Subcutaneous abdominal adipose tissue (tissue), 5 donors: ENCODE results near the gene CNTN4.

ENCODE experiments used
- H3K27ac ChIP-seq: one replicate; pipeline ENCODE4 v1.7.0; 2013; ENCODE audit warnings: low read depth, mild to moderate bottlenecking, inconsistent platforms, low read length, moderate library complexity
- H3K27me3 ChIP-seq, 5 donors: one replicate each; pipeline ENCODE4 v1.7.0; 2013; ENCODE audit warnings: low read length in 5 of 5, inconsistent platforms in 1 of 5; ENCODE audit not compliant: control insufficient read depth in 5 of 5, insufficient read depth in 4 of 5
- H3K36me3 ChIP-seq, 5 donors: one replicate each; pipeline ENCODE4 v1.7.0; 2013; ENCODE audit warnings: low read length in 5 of 5; ENCODE audit not compliant: control insufficient read depth in 5 of 5, insufficient read depth in 5 of 5
- H3K4me1 ChIP-seq, 5 donors: one replicate each; pipeline ENCODE4 v1.7.0; 2013; ENCODE audit warnings: low read length in 5 of 5, mild to moderate bottlenecking in 3 of 5, moderate library complexity in 1 of 5; ENCODE audit not compliant: control insufficient read depth in 5 of 5, insufficient read depth in 5 of 5
- H3K4me3 ChIP-seq, 5 donors: one replicate each; pipeline ENCODE4 v1.7.0; 2013; ENCODE audit warnings: low read length in 5 of 5, low read depth in 1 of 5
- H3K9ac ChIP-seq, 5 donors: one replicate each; pipeline ENCODE4 v1.7.0; 2013; ENCODE audit warnings: low read length in 5 of 5, mild to moderate bottlenecking in 4 of 5, moderate library complexity in 3 of 5
- H3K9me3 ChIP-seq, 5 donors: one replicate each; pipeline ENCODE4 v1.7.0; 2013; ENCODE audit warnings: low read length in 5 of 5; ENCODE audit not compliant: control insufficient read depth in 5 of 5
- donor health status: healthy.
- donor health status: healthy.
- donor health status: healthy.
- donor health status: healthy.
- donor health status: healthy.

The CNTN4 gene

DNA sequence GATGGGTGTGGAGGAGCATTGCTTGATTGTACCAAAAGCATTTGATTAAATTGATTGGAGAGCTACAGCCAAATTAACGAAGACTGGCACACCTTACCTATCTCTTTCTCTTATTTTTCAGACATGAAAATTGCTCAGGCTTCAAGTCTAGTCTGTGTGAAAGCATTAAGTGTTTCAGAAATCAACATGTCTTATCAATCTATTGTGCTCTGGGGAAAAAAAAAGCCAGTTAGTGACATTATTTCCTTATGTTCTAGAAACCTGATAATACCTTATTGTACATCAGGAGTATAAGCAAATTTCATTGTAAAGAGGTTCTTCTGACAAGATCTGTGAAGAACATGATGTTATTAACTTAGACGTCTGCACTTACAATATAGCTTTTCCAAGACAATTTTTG lies 546.3 kb downstream of the CNTN4 start:
- Histone ChIP-seq H3K4me3 (no peak overlapping the region), H3K4me1 (no peaks in the 10 kb centered on the region), H3K9ac (no peak overlapping the region), H3K9me3 (peaks cover 0 to 3% (median 0%) of the 10 kb centered on the region in 5 donors), H3K27ac (no peak overlapping the region), H3K36me3 (no peaks in the 10 kb centered on the region), H3K27me3 (no peaks in the 10 kb centered on the region)

DNA sequence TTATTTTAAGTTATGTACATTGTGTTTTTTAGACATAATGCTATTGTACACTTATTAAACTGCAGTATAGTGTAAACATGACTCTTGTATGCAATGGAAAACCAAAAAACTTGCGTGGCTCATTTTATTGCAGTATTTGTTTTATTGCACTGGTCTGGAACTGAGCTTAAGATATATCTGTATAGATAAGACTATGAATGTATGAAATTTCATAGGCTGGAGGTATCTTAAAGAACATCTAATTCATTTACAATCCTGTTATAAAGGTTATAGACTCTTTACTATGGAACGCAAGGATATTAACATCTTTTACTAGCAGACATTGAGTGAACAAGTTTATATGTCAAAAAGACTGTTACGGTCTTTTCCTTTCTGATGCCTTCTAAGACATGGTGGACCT lies 552.1 kb downstream of the CNTN4 start:
- Histone ChIP-seq H3K36me3 (no peaks in the 10 kb centered on the region), H3K9me3 (peaks cover 0 to 3% (median 0%) of the 10 kb centered on the region in 5 donors), H3K27me3 (no peaks in the 10 kb centered on the region), H3K4me1 (peaks cover 0 to 6% (median 0%) of the 10 kb centered on the region in 5 donors), H3K4me3 (no peak overlapping the region), H3K27ac (no peak overlapping the region), H3K9ac (no peak overlapping the region)

DNA sequence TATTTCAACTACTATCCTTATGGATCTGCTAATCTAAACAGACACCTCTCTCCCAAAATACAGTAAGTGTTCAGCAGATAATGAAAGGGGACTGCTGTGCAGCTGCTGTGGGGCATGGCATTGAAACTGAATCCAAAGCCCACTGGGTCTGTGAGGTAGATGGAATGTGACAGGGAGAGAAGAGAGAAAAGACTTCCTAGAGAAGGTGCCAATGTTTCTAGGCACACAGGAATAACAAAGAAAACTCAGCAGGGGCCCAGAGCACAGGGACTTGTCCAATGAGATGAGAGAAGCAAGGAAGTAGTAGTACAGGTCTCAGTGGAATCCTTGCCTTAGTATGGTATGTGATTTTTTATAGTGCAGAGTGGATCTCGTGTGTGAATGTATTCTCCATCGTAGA lies 553.7 kb downstream of the CNTN4 start:
- H3K9me3 ChIP-seq = peaks cover 0 to 3% (median 0%) of the 10 kb centered on the region in 5 donors
- H3K36me3 ChIP-seq = no peaks in the 10 kb centered on the region
- H3K4me3 ChIP-seq = no peak overlapping the region
- H3K4me1 ChIP-seq = peaks cover 0 to 13% (median 0%) of the 10 kb centered on the region in 5 donors
- no peak overlapping the region for H3K27ac ChIP-seq
- H3K27me3 ChIP-seq = no peaks in the 10 kb centered on the region
- no peak overlapping the region for H3K9ac ChIP-seq

DNA sequence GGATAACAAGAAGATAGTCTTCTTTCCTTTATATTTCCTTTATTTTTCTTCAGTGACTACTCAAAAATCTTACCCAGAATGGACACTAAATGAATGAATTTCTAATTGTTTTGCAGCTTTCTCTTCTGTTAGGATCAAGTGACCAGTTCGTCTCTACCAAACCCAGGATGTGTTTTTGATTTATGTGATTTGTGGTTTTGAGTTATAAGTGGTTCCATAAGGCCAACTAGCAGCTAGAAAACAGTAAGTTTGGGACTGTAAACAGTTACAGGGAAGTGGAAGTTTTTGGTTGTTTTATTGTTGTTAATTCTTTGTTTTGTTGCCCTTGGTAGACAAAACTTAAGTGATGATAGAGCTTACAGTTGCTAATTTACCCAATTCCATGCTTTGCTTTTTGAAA lies 555.0 kb downstream of the CNTN4 start:
- no peaks in the 10 kb centered on the region for H3K36me3 ChIP-seq
- H3K9me3 ChIP-seq = peaks cover 0 to 3% (median 0%) of the 10 kb centered on the region in 5 donors
- peaks cover 0 to 13% (median 0%) of the 10 kb centered on the region in 5 donors for H3K4me1 ChIP-seq
- H3K4me3 ChIP-seq = no peak overlapping the region
- H3K9ac ChIP-seq = no peak overlapping the region
- H3K27ac ChIP-seq = no peak overlapping the region
- H3K27me3 ChIP-seq = no peaks in the 10 kb centered on the region

GRCh38 chr3:2655229-2655701 lies 556.6 kb downstream of the CNTN4 start:
- Histone ChIP-seq H3K27me3 (no peaks in the 10 kb centered on the region), H3K9ac (no peak overlapping the region), H3K27ac (no peak overlapping the region), H3K9me3 (no peaks in the 10 kb centered on the region), H3K4me1 (peaks cover 0 to 13% (median 0%) of the 10 kb centered on the region in 5 donors), H3K4me3 (no peak overlapping the region), H3K36me3 (no peaks in the 10 kb centered on the region)

- H3K4me1 ChIP-seq = peaks cover 0 to 13% (median 0%) of the 10 kb centered on the region in 5 donors
- H3K4me3 ChIP-seq = no peak overlapping the region
- no peak overlapping the region for H3K27ac ChIP-seq
- H3K9me3 ChIP-seq = no peaks in the 10 kb centered on the region
- no peak overlapping the region for H3K9ac ChIP-seq
- H3K27me3 ChIP-seq = no peaks in the 10 kb centered on the region
- H3K36me3 ChIP-seq = no peaks in the 10 kb centered on the region
Measured at GRCh38 chr3:2656806-2657777, 558.4 kb downstream of the CNTN4 start.

DNA sequence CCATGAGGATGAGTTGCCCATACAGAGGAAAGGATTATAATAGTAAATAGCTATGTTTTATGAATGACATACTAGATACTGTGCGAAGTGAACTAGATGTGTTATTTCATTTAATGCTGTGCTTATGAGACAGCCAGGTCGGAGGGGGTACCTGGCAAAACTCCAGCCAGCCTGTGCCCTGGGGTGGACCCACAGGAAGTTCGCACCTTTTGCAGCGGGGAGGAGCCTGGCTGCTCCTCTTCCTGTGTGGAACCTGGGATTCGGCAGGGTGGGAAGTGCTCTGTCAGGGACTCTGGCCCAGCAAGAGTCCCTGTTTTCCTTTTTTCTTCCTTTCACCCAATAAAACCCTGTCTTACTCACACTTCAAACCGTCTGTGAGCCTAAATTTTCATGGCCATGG lies 559.3 kb downstream of the CNTN4 start:
- Histone ChIP-seq H3K4me1 (peaks cover 0 to 13% (median 0%) of the 10 kb centered on the region in 5 donors), H3K9ac (no peak overlapping the region), H3K27me3 (no peaks in the 10 kb centered on the region), H3K9me3 (no peaks in the 10 kb centered on the region), H3K36me3 (no peaks in the 10 kb centered on the region), H3K4me3 (no peak overlapping the region), H3K27ac (no peak overlapping the region)

GRCh38 chr3:2659896-2660295 lies 561.2 kb downstream of the CNTN4 start:
- no peaks in the 10 kb centered on the region for H3K27me3 ChIP-seq
- H3K9me3 ChIP-seq = no peaks in the 10 kb centered on the region
- H3K4me3 ChIP-seq = no peak overlapping the region
- H3K4me1 ChIP-seq = peaks cover 0 to 13% (median 0%) of the 10 kb centered on the region in 5 donors
- no peak overlapping the region for H3K9ac ChIP-seq
- H3K36me3 ChIP-seq = no peaks in the 10 kb centered on the region
- no peak overlapping the region for H3K27ac ChIP-seq

DNA sequence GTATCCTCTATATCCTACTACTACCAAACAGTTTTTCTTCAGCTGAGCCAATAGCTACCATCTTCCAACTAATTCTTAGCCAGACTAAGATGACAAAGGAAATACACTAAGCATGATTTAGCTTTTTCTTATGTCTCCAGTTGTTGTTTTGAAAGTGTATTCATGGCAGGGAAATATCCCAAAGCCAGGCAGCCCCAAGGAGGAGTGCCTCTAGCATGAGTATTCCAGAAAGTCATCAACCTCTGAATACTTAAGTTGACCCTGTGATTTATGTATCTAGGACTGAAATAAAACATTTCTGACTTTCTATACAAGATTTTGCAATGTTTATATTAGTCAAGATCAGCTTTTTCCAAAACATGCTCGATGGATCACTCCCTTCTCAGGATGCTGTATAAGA lies 562.4 kb downstream of the CNTN4 start:
- Histone ChIP-seq H3K4me1 (peaks cover 0 to 9% (median 0%) of the 10 kb centered on the region in 5 donors), H3K4me3 (no peak overlapping the region), H3K9ac (no peak overlapping the region), H3K27ac (no peak overlapping the region), H3K27me3 (no peaks in the 10 kb centered on the region), H3K36me3 (no peaks in the 10 kb centered on the region), H3K9me3 (no peaks in the 10 kb centered on the region)

DNA sequence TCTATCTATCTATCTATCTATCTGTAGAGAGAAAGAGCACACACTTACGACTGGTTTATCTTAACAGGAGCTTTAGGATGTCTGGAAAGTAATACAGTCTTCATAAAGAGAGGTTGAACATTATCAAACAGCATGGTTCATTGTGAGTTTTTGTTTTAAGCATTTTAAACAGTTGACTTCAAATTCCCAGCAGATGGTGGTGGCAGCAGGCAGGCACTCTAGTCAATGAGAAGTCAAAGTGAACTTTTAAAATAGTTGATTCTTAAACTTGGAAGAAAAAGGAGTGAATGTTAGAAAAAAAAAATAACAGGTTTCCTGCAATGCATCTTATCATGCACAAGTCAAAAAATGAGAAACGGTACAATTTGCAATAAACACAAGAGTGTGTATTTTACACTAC lies 578.8 kb downstream of the CNTN4 start:
- no peak overlapping the region for H3K27ac ChIP-seq
- no peaks in the 10 kb centered on the region for H3K4me1 ChIP-seq
- H3K9ac ChIP-seq = no peak overlapping the region
- no peaks in the 10 kb centered on the region for H3K36me3 ChIP-seq
- H3K9me3 ChIP-seq = peaks cover 0 to 3% (median 0%) of the 10 kb centered on the region in 5 donors
- H3K4me3 ChIP-seq = no peak overlapping the region
- no peaks in the 10 kb centered on the region for H3K27me3 ChIP-seq
